ENCODE data around the gene LLCFC1. TPM values are rescaled to one million over a fixed set of nuclear protein-coding genes. Genes with fewer than 3 reads are reported as not detected.

LLCFC1 gene
- total RNA-seq, 1 donor from 2014 or later, result not detected

DNA sequence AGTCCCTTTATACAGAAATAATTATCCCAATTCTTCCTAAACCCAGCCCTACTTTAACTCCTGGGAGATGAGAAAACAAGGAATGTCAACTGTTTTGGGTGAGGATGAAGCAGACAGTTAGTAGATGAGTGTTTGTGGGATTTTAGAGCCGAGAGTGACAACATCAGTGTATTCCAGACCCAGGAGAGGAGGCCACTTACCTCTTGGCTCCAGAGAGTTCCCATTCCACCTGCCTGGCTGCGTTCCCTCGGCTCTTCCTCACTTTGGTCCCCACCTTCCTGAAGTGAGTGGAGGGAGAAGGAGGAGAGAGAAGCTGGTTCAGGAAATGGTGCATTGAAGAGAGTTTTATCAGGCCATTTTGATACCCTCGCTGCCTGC is 22.3 kb downstream of the LLCFC1 start:
- Mint-ChIP-seq H3K9me3 (no peaks in the 10 kb centered on the region), H3K4me1 (peaks cover 20% of the 10 kb centered on the region), H3K27me3 (ENCODE audit: low read depth) (peaks cover 4% of the 10 kb centered on the region), H3K4me3 (no peak overlapping the region), H3K27ac (no peak overlapping the region), H3K36me3 (peaks cover under 1% of the 10 kb centered on the region)
- DNase-seq (ENCODE audit: low spot score in 2 of 2, unreplicated experiment in 2 of 2), result no peak
- TF ChIP-seq CTCF (IDR thresholded peaks at IDR 0.05; ENCODE audit: unreplicated experiment), result no peak

GRCh38 chr7:142961973-142962926 is 23.0 kb downstream of the LLCFC1 start, which contains the start of gene KEL:
KEL (minus strand) TSS chr7:142962363; CDS start chr7:142962206, 157 bp downstream.
- peaks cover 14% of the 10 kb centered on the region for H3K4me1 Mint-ChIP-seq
- H3K9me3 Mint-ChIP-seq, result no peaks in the 10 kb centered on the region
- no peak within 1 kb of the TSS for H3K4me3 Mint-ChIP-seq

DNA sequence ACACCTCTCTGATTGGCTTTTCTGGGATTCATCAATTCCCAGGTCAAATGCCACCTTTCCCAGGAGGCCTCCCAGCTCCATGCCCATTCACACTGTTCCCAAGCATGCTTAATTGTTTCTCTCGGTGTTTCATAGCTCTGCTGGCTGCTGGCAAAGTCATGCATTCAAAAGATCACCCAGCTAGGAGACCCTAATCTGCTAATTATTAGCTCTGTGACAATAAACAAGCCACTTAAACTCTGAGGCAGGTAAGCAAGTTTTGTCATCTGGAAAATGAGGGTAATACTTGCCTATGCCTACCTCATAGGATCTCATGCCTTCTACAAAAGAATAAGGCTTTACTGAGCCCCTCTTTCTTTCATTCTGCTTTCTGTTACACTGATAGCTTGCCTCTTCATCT is 23.7 kb downstream of the LLCFC1 start:
- Mint-ChIP-seq H3K9me3 (no peaks in the 10 kb centered on the region), H3K4me3 (no peak overlapping the region), H3K36me3 (no peaks in the 10 kb centered on the region), H3K27me3 (ENCODE audit: low read depth) (peaks cover 4% of the 10 kb centered on the region), H3K4me1 (peaks cover 14% of the 10 kb centered on the region), H3K27ac (no peak overlapping the region)
- no peak for TF ChIP-seq CTCF (IDR thresholded peaks at IDR 0.05; ENCODE audit: unreplicated experiment)
- no peak for DNase-seq (ENCODE audit: low spot score in 2 of 2, unreplicated experiment in 2 of 2)

More at GRCh38 chr7:142961973-142962926, 23.0 kb downstream of the LLCFC1 start, which contains the start of gene KEL:
- no peak within 1 kb of the TSS for H3K27ac Mint-ChIP-seq
- TF ChIP-seq CTCF (IDR thresholded peaks at IDR 0.05; ENCODE audit: unreplicated experiment), result no peak
- DNase-seq (ENCODE audit: low spot score in 2 of 2, unreplicated experiment in 2 of 2), result no peak
- H3K36me3 Mint-ChIP-seq, result no peaks in the 10 kb centered on the region
- H3K27me3 Mint-ChIP-seq (ENCODE audit: low read depth), result peaks cover 4% of the 10 kb centered on the region

DNA sequence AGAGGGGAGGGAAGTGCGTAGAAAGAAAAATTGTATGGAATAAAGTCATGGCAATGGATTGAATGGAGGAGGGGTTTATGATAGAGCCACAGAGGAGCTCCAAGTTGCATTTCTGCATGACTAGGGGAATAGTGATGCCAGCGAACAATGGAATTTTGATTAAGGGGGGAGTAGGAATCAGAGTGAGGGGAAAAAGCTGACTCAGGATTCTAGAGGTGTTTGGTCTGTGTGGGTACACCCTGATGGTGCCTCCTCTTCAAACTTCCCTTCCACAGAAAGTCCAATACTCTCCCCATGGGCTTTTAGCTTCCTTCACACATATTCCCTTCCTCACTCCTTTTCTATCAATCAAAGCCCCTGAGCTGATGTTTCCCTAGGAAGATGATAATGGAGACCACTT is 24.7 kb downstream of the LLCFC1 start:
- Mint-ChIP-seq H3K4me3 (no peak overlapping the region), H3K27ac (no peak overlapping the region), H3K9me3 (no peaks in the 10 kb centered on the region), H3K4me1 (peaks cover 14% of the 10 kb centered on the region), H3K36me3 (no peaks in the 10 kb centered on the region), H3K27me3 (ENCODE audit: low read depth) (peaks cover 4% of the 10 kb centered on the region)
- TF ChIP-seq CTCF (IDR thresholded peaks at IDR 0.05; ENCODE audit: unreplicated experiment), result no peak
- no peak for DNase-seq (ENCODE audit: low spot score in 2 of 2, unreplicated experiment in 2 of 2)

DNA sequence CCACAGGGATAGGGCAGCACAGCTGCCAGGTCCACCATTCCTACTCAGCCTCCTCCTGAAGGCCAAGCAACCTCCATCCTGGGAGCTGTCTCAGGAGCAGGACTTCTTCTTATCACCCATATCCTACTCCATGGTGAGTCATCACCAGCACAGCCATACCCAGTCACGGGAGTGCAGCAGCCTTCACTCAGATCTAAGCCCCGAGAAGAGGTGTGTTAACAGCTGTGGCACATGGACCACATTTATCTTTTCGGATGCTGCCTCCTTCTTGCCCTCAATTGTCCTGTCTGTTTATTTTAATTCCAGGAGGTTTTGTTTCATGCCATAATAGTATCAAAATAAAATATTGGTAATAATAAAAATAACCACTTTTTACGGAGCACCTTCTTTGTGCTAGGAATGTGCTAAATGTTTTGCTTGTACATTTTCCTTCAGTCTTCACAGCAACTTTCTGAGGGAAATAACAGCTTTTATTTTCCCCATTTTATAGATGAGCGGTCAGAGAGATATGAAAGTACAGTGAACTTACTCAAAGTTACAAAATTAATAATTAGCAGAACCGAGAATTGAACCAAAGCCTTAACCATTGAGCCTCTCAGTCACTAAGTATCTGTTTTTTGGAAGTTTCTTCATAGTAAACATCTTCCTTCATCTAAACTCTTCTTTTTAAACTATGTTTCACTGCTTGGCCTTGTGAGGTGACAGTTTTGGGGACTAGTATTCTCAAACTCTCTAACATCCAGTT is 25.4 kb downstream of the LLCFC1 start:
- H3K4me1 Mint-ChIP-seq, result peaks cover 14% of the 10 kb centered on the region
- TF ChIP-seq CTCF (IDR thresholded peaks at IDR 0.05; ENCODE audit: unreplicated experiment), result no peak
- H3K9me3 Mint-ChIP-seq, result no peaks in the 10 kb centered on the region
- no peaks in the 10 kb centered on the region for H3K27me3 Mint-ChIP-seq (ENCODE audit: low read depth)
- H3K36me3 Mint-ChIP-seq, result no peaks in the 10 kb centered on the region
- no peak for DNase-seq (ENCODE audit: low spot score in 2 of 2, unreplicated experiment in 2 of 2)
- no peak overlapping the region for H3K4me3 Mint-ChIP-seq
- no peak overlapping the region for H3K27ac Mint-ChIP-seq

All from mesothelial cell of epicardium (in vitro differentiated cells).